Dedifferentiated amniotic fluid mesenchymal stem cell (primary cell): ENCODE measurements around the gene TMEM185B.
"Not testable (repeated sequence)": the region's sequence is repeated elsewhere in the genome, so short reads cannot be mapped to it uniquely, and the experiment has no call there.

Experiments used
- DNase-seq: peaks from one replicate; pipeline ENCODE4 v3.0.0-alpha.2; 2016; ENCODE audit errors: extremely low spot score

TMEM185B gene

DNA sequence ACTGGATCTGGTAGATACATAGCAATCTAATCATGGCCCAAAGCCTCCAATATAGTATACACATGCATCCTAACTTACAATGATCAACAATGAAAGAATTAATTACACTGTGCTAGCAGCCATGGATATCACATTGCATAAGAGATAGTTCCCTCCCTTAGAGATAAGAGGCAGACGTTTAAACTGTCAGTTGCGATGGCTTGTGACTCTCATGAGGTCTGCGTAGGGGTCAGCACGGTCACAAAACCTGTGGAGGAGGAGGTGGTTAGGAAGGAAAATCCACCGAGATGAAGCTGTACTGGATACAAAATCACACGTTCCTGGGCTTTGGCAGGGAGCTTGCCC, 28.7 kb upstream of the TMEM185B start:
- no peak for DNase-seq

- DNase-seq, result no peak
Measured at GRCh38 chr2:120251078-120251477, 27.9 kb upstream of the TMEM185B start.

DNA sequence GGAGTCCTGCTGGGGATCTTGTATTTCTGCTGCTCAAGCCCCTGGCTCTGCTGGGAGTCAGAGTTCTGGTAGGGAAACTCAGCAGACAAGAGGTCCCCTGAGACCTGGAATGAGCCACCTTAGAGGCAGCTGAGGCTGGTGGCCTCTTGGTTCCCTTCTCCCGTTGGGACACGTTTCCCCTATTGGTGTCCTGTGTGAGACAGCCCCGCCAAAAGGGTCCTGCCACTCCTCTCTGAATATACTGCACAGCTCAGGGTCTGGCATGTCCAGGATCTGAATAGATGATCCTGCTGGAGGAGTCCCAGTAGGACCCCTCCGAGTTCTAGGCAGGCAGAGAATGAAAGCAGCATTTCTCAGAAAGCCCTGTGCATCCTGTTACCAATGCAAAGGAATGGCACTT, 27.4 kb upstream of the TMEM185B start:
- no peak for DNase-seq

GRCh38 chr2:120247851-120248250, 24.7 kb upstream of the TMEM185B start:
- no peak for DNase-seq

DNA sequence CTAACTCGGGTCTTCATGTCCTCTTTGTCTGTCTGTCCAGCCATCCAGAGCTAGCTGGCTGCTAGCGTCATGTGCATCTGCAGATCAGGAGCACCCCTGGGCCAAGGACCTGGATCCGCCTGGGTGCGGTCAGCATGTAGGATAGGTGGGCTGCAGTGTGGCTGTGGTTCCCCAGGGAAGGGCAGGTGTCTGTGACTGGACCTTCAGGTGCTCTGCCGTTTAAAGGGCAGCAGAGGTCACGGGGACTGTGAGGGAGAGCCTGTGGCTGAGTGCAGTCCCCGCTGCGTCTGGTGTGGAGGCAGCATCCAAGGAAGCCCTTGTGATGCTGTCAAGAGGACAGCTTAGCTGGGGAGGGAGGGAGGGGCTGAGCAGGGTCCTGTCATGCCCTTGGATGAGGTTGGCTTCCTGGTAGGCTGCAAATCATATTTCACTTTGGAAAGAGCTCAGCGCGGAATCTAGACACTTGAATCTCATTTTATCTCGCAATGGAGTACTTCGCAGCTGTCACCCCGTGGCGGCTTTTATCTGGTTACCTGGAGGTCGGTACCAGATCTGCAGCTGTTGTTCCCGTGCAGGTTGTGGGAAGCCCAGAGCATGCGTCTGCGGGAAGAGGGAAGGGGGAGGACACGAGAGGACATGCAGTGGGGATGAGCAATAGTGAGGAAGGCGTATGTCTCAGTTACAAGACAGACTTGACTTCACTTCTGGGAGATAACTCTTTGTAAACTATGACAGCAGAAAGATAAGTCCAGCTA, 23.5 kb upstream of the TMEM185B start:
- DNase-seq, result no peak

GRCh38 chr2:120245520-120246332, 22.5 kb upstream of the TMEM185B start:
- DNase-seq, result no peak

DNA sequence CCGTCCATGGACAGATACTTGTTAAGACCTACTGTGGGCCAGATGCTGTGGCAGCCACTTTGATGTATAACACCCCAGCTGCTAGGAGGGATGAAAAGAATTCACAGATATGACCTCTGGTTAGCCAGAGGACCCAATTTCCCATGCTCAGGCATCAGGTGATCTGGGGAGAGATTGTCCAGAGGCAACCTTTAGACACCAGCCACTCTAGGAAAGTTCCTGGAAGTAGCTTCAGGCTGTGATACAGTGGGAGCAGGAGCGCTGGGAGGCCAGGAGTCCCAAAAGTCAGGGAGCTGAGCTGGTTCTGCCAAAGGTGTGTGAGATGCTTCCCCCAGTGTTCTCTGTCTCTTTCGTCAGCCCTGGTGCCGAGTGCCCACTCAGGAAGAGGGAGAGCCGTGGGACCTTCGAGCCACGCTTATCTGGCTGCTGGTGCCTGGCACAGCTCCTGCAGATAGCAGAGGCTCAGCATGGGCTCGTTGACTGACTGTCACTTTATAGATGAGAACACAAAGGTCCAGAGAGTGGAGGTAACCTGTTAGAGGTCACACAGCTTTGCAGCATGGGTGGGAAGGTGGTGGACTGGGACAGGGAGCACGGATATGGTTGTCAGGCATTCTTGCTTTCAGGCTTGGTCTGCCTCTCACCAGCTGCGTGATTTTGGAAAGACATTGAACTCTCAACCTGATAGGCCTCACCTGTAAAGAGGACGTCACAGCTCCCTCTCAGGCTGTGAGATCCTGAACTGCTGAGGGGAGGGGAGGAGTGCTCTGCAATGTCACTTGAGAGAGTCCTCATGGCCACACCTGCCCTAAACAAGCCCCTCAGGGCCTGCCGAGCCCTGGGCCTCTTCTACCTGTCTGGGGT, 21.7 kb upstream of the TMEM185B start:
- DNase-seq, result no peak

- no peak for DNase-seq
Measured at GRCh38 chr2:120243875-120244553, 20.8 kb upstream of the TMEM185B start.

DNA sequence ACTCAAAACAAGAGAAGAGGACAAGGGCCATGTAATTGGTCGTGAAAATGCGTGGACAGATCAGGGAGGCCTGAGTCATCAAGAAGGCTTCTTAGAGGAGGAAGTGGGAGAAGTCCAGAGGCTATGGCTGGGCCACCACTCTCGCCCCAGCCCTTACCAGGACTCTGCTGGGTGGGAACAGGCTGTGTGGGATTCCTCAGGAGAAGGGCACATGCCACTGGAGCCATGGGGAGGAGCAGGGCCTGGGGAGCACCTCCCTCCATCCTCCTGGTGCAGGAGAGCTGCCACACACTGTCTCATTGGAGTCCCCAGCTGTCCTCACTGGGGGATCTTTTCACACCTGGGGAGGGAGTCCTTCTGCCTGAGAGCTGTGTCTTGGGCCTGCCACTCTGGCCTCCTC, 20.0 kb upstream of the TMEM185B start:
- DNase-seq, result no peak

DNA sequence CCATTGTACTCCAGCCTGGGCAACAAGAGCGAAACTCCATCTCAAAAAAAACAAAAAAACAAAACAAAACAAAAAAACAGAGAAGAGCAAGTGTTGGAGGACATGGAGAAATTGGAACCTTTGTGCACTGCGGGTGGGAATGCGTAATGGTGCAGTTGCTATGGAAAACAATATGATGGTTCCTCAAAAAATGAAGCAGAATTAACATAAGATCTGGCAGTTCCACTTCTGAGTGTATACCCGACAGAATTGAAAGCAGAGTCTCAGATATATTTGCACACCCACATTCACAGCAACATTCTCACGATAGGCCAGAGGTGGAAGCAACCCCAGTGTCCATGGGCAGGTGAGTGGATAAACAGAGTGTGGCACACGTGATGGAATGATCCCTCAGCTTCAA, 18.5 kb upstream of the TMEM185B start:
- no peak for DNase-seq

- DNase-seq, result no peak
Measured at GRCh38 chr2:120240901-120241429, 17.8 kb upstream of the TMEM185B start.

- DNase-seq, result peak; percentile 59
Measured at GRCh38 chr2:120239488-120240287, 16.5 kb upstream of the TMEM185B start.

DNA sequence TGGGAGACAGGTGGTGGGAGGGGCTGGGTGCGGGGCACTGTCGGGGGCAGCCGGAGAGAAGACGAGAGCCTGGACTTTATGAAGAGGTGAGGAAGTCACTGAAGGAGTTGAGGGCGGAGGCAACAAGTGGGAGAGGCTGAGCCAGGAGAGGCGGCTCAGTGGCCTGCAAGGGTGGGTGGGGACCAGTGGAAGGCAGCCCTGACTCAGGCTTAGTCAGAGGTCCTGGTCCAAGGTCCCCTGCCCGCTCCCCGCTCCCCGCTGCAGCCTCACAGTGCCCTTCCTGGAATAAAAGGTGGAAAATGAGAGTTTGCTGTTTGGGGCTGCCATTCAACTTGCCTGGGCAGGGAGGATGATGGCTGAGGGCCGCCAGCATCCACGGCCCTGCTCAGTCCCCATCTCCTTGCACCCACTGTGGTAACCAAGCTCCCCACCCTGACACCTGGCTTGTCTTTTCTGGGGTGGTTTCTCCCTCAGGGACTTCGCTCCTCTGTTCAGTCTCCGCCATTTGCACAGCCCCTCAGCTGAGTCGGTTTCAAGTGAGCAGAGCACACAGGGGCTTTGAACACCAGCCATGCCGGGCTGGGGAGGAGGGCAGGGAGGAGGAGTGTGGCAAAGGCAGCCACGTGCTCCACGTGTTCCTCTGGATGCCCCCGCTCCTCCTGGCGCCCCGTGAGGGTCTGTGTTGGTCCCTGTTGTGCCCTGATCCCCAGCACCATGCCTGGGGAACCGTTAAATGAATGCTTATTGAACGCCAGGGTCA, 15.7 kb upstream of the TMEM185B start:
- DNase-seq, result no peak

DNA sequence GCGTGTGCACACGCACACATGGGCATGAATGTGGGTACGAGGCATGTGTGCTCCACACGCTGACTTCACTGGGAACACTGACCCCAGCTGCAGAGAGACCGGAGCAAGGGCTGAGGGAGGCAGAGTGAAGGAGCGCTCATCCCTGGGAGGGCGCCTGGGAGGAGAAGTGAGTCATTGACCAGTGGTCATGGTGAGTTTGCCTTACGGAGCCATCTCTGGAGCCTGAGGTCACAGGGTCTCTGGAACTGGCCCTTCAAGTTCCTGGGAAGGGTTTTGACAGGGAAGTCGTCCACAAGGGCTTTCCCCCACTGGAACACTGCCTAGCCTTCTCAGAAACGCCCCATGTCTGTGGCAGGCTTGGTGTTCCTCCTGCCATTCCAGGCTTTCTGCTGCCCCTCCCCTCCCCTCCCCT, 14.3 kb upstream of the TMEM185B start:
- DNase-seq, result no peak

GRCh38 chr2:120236791-120237190, 13.6 kb upstream of the TMEM185B start:
- no peak for DNase-seq

DNA sequence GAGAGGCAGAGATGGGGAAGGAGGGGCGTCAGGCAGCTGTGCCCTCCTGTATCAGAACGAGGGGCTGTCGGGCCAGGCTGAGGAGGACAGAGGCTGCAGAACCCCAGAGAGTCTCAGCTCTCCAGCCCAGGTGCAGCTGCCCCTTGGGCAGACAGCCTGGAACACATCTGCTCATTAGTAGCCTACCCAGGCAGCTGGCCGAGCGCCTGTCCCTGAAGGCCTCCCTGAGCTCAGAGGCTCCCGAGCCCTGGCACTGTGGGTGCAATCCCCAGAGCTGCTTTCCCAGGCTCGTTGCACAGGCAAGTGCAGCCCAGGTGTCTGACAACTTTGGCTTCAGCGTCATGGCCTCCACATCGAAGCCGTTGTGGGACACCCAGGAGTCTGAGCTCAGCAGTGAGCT, 13.1 kb upstream of the TMEM185B start:
- DNase-seq, result no peak

DNA sequence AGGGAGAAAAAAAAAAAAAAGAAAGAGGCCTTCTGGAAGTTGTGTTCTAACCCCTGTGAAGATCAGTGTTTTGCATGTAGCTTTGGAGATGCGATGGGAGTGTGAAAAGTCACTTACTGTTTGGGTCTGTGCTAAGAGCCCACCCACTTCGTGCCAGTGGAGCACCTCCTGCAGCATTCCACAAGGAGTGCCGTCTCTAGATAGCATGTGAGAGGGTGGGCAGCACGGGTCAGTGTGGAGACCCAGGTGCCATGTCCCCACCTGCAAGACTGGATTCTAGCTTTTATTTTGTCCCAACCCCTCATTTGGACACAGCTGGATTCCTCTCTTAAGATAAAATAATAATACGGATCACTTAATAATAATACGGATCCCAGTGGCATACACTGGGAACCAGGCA, 12.5 kb upstream of the TMEM185B start:
- DNase-seq, result no peak

DNA sequence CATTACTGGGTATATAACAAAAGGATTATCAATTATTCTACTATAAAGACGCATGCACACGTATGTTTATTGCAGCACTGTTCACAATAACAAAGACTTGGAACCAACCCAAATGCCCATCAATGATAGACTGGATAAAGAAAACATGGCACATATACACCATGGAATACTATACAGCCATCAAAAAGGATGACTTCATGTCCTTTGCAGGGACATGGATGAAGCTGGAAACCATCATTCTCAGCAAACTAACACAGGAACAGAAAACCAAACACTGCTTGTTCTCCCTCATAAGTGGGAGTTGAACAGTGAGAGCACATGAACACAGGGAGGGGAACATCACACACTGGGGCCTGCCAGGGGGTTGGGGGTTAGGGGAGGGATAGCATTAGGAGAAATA, 12.0 kb upstream of the TMEM185B start:
- not testable (repeated sequence) for DNase-seq

GRCh38 chr2:120233292-120233691, 10.1 kb upstream of the TMEM185B start:
- no peak for DNase-seq
